GM13976 (cell line): ENCODE data around the gene RNASET2.
A peak's percentile ranks its signal among the peaks of the same experiment; 100 is the strongest.

Source experiments
- DNase-seq: peaks from one replicate; pipeline ENCODE4 v3.0.0; 2012; ENCODE audit warnings: low spot score
- in situ Hi-C: fragments of 300-500 bp; cut with MboI; formaldehyde crosslinking; loops from one replicate; pipeline ENCODE4 v1.12.0; 2022; ENCODE audit warnings: low sequenced_read_pairs, mixed read lengths, inconsistent platforms; ENCODE audit not compliant: unreplicated experiment
- TF ChIP-seq, protein P1 (sequence below): IDR thresholded peaks from 2 replicates; pipeline ENCODE4 v1.5.1; 2012; ENCODE audit warnings: borderline replicate concordance, mild to moderate bottlenecking; ENCODE audit not compliant: insufficient read depth; ENCODE audit errors: extremely low read depth, missing control alignments, control extremely low read depth

RNASET2 gene

DNA sequence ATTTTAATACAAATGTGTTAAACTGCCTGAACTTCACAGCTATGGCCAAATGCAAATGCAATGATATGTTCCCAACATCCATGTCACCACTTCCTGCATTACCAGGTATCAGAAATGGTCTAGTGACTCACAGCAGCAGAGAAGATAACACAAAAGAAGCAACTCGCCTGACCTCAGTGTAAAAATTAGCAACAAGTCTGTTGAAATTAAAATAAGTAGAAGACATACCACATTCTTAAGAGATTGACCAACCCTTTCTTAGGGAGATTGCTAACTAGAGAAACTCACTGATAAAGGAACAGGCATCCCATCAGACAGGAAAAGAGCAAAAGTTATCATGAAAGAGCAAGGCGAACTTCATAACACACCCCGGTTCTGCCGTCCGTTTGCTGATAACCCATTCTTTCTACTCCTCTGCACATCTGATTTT lies 45.1 kb downstream of the RNASET2 start:
- DNase-seq: peak; percentile 4
- in situ Hi-C loops: no loop called here
- TF ChIP-seq, protein P1, sequence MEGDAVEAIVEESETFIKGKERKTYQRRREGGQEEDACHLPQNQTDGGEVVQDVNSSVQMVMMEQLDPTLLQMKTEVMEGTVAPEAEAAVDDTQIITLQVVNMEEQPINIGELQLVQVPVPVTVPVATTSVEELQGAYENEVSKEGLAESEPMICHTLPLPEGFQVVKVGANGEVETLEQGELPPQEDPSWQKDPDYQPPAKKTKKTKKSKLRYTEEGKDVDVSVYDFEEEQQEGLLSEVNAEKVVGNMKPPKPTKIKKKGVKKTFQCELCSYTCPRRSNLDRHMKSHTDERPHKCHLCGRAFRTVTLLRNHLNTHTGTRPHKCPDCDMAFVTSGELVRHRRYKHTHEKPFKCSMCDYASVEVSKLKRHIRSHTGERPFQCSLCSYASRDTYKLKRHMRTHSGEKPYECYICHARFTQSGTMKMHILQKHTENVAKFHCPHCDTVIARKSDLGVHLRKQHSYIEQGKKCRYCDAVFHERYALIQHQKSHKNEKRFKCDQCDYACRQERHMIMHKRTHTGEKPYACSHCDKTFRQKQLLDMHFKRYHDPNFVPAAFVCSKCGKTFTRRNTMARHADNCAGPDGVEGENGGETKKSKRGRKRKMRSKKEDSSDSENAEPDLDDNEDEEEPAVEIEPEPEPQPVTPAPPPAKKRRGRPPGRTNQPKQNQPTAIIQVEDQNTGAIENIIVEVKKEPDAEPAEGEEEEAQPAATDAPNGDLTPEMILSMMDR: no peak

- TF ChIP-seq, protein P1: no peak
- DNase-seq: peak; percentile 2
- in situ Hi-C loops: no loop called here
Measured at GRCh38 chr6:166910601-166911000, 45.7 kb downstream of the RNASET2 start.

DNA sequence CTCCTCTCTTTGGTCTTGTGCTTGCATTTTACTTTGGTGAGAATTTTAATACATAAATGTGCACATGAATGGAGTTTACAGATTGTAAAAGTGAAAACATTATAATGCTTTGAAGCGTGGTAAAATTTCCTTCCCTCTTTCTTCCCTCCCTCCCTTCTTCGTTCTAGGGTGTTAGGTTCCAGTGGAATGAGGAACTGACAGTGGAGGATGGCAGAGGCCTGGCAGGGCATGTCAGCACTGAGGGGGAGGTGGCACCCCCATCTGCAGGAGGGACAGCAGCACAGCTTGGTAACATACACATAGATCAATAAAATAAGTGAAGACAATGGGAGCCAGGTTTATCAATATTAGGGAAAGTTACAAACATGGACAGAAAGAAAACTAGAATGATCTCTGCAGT lies 47.5 kb downstream of the RNASET2 start:
- DNase-seq: peak; percentile 3
- in situ Hi-C loops: no loop called here
- TF ChIP-seq, protein P1: no peak

DNA sequence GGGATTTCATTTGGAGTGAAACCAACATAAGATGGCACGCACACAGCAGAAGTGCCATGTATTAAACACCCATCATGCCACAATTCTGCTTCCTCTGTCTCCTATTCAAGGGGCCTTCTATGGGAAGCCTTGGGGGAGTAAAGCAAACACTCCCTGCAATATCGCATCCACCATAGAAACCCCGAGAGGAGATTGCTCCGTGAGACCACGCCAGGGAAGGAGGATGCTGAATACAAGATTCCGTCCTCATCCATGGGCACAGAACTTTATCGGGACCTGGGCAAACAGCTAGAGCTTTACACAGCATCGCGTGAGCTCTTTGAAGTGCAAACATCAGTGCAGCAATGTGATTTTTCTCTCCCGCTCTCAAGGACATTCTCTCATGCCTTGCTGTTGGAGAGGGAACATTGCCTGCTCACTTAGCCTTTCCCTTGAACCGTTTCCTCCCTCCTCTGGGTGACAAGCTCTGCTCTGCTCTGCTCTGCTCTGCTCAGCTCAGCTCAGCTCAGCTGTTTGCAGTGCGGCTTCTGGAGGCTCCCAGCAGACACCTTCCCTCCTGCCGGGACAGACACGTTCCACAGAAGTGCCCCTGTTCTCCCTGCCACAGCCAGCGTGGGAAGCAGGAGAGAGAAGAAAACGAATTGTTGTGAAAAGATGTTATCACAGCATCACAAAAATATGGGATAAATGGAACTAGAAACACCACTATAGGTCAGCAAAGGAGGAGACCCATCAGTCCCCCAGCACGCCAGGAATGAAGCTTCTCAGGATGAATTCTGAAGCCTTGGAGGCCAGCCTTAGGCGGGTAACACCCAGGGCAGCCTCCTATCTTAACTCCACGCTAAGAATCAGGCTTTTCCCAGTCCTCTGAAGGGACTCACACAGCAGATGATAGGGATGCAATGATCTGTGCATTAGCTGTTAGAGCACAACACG lies 48.2 kb downstream of the RNASET2 start:
- TF ChIP-seq, protein P1: no peak
- DNase-seq: peak; percentile 10
- in situ Hi-C loops: no loop called here

- TF ChIP-seq, protein P1: no peak
- in situ Hi-C loops: no loop called here
- peak; percentile 81 for DNase-seq
Measured at GRCh38 chr6:166907373-166907841, 48.9 kb downstream of the RNASET2 start.

DNA sequence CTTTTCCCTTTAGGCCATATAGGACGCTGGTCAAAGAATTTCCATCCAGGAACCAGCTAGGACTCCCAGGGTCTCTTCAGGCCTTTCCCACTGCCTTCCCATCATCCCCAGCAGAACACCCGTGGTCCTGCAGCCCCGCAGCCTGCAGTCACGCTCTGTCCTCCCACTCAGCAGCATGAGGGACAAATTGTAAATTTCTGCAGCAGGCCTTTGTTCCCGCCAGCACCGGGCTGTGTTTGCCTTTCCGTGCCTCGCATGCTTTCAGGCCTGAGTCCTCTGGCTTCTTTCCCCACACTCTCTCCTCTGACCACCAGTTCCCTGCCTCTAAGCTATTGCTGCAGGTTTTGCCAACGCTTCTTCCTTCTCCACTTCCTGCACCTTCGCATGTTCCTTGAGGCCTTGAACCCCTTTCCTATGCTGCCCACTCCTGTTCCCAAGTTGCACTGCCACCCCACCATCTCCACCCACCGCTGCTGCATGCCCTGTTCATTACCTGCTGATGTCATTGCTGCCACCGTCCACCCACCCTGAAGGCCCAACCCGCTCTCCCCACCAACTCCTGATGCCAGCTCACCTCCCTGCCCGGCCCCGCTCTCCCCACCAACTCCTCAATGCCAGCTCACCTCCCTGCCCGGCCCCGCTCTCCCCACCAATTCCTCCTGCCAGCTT lies 49.8 kb downstream of the RNASET2 start:
- DNase-seq: peak; percentile 24
- TF ChIP-seq, protein P1: no peak
- in situ Hi-C loops: no loop called here
